ENCODE results near the gene ABI3.
"Not testable (repeated sequence)": the region's sequence is repeated elsewhere in the genome, so short reads cannot be mapped to it uniquely, and the experiment has no call there.

Gene ABI3, protein sequence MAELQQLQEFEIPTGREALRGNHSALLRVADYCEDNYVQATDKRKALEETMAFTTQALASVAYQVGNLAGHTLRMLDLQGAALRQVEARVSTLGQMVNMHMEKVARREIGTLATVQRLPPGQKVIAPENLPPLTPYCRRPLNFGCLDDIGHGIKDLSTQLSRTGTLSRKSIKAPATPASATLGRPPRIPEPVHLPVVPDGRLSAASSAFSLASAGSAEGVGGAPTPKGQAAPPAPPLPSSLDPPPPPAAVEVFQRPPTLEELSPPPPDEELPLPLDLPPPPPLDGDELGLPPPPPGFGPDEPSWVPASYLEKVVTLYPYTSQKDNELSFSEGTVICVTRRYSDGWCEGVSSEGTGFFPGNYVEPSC

DNA sequence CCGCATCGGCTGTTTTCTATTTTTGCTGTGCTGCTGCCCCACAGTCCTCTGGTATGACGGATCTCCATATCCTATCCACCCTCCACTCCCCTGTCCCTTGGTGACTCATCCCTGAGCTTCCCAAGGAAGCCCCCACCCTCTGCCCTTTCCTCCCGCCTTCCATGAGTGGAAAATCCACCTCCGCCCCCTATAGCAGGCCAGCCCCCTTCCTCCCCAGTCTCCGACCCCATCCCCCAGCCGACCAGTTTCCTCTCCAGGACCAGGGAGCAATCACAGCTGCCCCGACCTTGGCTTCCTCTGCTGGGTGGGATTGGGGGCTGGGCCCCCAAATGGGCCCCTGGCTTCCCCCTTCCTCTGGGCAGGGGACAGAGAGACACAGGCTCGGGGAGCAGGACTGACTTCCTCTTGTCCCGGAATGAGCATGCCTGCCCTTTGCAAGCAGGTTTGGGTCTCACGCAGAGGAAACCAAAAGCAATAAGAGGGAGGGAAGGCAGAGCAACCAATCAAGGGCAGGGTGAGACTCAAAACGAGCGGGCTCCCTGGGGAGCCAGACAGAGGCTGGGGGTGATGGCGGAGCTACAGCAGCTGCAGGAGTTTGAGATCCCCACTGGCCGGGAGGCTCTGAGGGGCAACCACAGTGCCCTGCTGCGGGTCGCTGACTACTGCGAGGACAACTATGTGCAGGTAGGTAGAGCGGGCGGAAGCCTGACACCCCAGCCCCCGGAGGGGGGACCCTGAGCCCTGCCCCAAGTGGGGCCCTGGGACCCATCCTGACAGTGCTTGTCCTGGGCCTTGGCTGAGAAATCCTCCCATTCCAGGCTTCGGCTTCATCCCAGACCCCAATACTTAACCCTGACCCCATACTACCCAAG lies at the start of gene ABI3, which contains the start of gene GNGT2:
Gene ABI3 (plus strand): TSS at position 550 of the 872 bp plus-strand sequence. CDS start 18 bp downstream, at position 568.
Gene GNGT2 (minus strand): TSS at position 417 of the 872 bp plus-strand sequence. CDS start 3,152 bp downstream, outside the sequence.
- DNase-seq (ENCODE audit: low spot score) = peak; percentile 40

DNA sequence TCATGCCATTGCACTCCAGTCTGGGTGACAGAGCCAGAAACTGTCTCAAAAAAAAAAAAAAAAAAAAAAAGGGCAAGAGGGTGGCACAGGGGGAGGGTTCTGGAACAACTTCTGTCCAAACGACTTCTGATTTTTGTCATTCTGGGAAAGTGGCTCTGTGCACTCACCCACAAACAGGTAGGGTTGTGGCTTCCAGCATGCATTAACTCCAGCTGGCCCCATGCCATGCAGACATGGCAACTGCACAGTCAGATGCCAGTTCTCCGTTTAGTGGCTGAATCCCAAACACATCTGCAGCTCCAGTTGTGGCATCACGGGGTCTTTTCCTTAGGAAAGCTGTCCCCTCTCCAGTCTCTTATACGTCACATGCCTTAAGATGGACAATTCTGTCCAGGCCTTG lies 47.6 kb upstream of the ABI3 start:
- DNase-seq (ENCODE audit: low spot score) = no peak

DNA sequence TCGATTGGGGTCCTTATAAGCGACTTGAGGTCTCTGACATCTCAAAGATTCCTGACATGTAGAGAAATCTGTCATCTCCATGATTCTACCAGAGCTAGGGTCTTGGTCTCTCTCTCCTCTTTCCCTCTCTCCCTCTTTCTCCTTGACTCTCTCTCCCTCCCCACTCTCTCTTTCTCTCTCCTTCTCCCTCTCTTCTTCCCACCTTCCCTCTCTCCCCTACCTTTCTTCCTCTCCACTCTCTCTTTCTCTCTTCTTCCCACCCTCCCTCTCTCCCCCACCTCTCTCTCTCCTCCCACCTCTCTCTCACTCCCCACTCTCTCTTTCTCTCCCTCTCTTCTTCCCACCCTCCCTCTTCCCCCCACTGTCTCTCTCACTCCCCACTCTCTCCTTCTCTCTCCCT lies 45.4 kb upstream of the ABI3 start:
- no peak for DNase-seq (ENCODE audit: low spot score)

DNA sequence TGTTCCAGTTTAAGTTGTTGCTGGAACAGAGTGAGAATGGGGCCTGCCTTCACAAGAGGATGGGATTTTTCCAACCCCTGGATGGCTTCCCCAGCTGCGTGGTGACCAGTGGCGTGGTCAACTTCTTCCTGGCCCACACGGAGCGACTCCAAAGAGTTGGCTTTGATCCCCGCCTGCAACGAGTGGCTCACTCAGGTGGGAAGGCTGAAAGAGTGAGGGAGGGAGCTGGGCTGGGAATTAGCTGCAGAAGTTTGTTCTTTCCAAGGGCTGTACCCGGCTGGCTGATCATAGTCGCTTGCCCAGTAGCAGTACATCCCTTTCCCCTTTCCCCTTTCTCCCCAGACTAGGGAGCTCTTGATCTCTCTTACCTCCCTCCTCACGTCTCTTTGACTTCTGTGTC lies 41.8 kb upstream of the ABI3 start:
- DNase-seq (ENCODE audit: low spot score) = no peak

DNA sequence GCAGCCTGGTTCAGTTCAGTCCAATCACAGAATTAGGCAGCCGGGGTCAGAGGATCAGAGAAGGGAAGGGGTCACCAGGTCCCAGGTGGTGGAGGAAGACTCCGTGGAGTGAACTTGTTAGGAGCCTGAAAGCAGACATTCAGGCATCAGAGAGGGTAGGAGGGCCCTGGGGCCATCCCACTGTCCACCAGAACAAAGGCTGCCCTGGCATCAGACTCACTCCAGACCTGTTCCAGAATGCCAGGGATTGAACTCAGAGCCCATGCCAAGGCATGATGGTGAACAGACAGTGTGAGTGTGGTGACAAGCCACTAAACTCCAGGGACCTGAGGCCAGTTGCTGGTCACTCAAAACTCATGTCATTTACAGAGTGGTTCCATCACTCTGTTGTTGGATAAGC lies 40.3 kb upstream of the ABI3 start:
- no peak for DNase-seq (ENCODE audit: low spot score)

DNA sequence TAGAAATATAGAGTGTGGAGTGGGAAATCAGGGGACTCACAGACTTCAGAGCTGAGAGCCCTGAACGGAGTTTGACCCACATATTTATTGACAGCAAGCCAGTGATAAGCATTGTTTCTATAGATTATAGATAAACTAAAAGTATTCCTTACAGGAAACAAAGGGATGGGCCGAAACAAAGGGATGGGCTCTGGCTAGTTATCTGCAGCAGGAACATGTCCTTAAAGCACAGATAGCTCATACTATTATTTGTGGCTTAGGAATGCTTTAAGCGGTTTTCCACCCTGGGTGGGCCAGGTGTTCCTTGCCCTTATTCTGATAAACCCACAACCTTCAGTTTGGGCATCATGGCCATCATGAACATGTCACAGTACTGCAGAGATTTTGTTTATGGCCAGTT lies 39.8 kb upstream of the ABI3 start:
- not testable (repeated sequence) for DNase-seq (ENCODE audit: low spot score)

DNA sequence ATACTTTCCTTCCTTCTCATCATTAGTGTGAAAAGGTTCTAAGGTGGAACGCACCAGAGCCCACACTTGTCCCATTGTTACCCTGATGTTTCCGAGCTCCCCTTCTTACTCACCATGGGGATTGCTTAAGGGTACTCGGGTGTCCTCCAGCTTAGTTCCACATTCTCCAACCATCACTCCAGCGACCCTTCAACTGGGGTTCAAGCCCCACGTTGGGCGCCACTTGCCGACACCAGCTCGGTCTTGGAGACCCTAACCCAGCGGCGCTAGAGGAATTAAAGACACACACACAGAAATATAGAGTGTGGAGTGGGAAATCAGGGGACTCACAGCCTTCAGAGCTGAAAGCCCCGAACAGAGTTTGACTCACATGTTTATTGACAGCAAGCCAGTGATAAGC lies 34.5 kb upstream of the ABI3 start:
- DNase-seq (ENCODE audit: low spot score) = not testable (repeated sequence)

DNA sequence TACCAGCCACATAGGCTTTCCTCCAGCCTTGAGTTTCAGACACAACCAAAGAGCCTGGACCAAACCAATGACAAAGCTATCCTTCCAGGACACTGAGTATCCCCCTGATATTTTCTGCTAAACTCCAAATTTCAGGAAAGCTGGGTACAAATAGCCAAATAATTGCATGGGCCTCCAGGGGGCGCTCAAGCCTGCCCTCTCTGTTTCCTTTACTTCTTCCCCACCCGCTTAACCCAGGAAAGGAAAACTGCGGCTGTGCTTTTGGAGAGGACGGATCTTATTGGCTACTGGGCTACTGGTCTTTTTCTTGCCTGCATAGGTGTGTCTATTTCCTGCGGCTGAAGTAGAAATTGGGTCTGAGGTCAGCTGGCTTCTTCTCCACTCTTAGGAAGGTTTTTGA lies 30.2 kb upstream of the ABI3 start:
- DNase-seq (ENCODE audit: low spot score) = peak; percentile 87

DNA sequence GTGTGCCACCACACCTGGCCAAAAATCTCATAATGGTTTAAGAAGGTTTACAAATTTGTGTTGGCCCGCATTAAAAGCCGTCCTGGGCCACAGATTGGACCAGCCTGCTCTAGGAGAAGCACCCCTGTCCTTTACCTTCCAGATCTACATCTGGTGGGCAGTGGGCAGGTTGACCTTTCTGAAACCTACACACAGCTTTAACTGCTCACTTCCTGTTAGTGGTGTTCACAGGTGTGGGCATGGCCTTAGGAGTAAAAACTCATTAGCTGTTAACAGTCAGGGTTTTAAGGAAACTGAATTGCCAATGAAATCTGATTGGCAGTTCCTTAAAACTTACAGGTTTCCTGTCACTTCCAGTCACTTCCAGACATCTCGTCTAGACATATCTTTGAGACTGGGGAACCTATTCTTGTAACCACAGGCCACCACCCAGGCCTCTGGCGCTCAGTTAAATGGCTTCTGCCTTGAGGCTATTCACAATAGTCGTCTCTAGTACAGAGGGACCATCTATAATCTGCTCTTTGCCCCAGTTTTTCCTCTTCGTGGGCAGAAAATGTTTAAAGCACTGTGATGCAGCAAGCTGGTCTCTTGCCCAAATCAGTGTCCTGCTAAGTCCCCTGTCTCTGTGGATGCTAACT lies 29.4 kb upstream of the ABI3 start:
- DNase-seq (ENCODE audit: low spot score) = no peak

DNA sequence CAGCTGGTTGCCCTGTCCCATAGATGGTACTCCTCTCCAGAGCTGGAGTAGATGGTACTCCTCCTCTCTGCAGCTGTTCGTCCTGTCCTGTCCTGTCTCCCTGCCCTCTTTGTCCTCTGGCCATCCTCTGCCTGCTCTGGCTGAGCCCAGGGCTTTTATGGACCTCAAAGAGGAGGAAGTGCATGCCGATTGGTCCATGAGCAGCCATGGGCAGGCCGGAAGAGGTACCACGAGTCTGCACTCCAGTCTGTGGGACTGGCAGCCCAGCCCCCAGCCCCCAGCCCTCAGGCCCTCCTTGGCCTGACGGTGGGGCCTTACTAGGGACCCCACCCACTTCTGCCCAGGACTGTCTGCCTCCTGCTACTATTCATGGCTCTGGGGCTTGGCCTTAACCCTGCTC lies 27.2 kb upstream of the ABI3 start:
- DNase-seq (ENCODE audit: low spot score) = no peak

DNA sequence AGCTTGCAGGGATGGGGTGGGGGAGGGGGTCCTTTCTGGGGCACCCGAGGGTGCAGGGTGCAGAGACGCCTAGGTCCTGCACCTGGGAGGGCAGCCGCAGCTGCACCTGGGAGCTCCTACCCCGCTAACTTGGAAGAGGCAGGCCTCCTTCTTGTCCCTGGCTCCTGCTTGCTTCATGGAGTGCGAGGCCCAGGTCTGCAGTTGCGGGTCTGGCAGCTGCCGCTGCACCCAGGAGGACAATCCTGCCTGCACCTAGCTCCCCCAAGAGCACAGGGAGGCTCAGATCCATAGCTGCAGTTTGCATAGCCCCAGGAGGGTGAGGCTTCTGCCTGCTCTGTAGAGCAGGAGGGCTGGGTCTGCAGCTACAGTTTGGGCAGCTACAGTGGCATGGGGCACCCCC lies 26.7 kb upstream of the ABI3 start:
- no peak for DNase-seq (ENCODE audit: low spot score)

DNA sequence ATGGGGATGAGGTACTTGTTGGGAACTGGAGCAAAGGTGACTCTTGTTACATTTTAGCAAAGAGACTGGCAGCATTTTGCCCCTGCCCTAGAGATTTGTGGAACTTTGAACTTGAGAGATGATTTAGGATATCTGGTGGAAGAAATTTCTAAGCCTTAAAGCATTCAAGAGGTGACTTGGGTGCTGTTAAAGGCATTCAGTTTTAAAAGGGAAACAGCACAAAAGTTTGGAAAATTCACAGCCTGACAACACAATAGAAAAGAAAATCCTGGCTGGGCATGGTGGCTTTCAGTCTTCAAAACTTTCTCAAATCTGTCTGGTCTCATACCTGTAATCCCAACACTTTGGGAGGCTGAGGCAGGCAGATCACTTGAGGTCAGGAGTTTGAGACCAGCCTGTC lies 26.0 kb upstream of the ABI3 start:
- DNase-seq (ENCODE audit: low spot score) = not testable (repeated sequence)

DNA sequence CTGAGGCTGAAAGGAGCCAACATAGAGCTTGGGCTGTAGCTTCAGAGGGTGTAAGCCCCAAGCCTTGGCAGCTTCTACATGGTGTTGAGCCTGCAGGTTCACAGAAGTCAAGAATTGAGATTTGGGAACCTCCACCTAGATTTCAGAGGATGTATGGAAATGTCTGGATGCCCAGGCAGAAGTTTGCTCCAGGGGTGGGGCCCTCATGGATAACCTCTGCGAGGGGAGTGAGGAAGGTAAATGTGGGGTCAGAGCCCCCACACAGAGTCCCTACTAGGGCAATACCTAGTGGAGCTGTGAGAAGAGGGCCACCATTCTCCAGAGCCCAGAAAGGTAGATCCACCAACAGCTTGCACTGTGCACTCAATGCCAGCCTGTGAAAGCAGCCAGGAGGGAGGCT lies 25.1 kb upstream of the ABI3 start:
- DNase-seq (ENCODE audit: low spot score) = not testable (repeated sequence)

DNA sequence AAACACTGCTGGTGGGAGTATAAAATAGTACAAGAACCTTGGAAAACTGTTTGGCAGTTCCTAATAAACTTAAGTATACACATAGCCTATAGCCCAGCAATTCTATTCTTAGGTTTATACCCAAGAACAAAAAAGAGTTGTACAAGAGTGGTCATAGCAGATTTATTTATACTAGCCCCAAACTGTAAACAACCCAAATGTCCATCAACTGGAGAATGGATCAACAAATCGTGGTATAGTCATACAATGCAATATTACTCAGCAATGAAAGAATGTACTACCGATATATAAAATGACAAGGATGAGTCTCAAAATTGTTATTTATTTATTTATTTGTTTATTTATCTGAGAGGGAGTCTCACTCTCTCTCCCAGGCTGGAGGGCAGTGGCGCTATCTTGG lies 23.2 kb upstream of the ABI3 start:
- no peak for DNase-seq (ENCODE audit: low spot score)

DNA sequence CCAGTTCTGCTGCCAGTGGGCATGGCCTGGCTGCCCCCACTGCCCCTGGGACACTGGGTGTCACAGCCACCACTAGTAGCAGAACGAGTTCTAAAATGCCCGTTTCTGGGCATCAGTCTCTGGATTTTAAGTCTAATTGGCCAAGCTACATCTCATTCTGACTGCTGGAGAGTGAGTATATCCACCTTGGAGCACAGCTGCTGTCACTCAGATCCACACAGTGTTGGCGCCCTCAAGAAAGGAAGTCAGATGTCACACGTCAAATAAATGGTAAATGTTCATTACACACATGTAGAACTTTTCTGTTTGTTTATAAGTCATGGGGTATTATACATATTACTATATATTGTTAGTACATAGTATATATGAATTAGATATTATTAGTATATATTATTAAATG lies 19.6 kb upstream of the ABI3 start:
- no peak for DNase-seq (ENCODE audit: low spot score)

DNA sequence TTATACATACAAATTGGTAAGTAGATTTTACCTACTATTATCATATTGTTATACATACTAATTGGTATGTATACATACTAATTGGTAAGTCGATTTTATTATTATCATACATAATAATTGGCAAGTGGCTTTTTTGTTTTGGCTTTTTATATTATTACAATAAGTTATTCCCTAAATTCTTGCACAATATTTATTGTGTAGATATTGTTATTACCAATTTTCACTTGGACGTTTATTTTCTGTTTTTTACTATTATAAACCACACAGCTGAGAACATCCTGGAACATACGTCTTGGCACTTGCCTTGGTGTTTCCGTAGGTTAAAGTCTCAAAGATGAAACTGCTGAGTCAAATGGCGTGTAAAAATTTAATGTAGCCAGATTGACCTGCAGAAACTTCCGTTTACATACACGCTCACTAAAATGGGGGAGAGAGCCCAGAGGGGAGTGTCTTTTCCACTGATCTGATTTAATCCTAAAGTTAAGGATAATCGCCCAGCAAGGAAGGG lies 19.0 kb upstream of the ABI3 start:
- no peak for DNase-seq (ENCODE audit: low spot score)

DNA sequence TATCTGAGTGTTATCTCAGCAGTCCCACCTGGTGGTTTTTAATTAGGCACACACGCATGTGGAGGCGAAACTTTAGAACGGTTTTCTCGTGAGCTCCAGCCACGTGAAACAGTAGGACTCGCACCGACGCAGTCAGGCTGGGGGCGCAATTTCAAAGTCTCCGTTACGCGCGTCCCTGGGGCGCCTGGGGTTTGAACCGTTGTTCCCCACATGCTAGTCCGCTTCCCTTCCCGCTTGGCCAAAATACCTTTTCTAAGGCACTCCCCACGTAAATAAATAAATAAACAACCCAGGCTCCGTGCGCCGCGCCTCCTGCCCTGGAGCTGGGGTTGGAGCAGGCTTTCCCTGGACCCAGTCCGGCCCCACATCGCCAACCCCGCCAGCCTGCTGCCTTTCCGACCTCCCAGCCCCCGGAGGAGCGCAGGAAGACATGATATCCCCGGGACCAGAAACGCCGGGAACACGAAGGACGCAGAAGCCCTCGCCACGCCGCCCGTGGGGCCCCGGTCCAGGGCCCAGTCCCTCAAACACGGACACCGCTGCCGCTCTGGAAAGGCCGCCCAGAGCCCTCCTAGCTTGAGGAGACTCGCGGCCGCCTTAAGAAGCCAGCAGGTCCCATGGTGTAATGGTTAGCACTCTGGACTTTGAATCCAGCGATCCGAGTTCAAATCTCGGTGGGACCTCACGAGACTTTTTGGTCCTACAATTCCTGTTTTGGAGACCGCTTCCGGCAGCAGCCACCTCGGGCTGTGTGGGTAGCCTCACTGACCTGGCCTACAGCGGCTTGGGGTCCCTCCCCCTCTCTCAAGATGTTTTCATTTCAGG lies 18.4 kb upstream of the ABI3 start:
- DNase-seq (ENCODE audit: low spot score) = peak; percentile 59

DNA sequence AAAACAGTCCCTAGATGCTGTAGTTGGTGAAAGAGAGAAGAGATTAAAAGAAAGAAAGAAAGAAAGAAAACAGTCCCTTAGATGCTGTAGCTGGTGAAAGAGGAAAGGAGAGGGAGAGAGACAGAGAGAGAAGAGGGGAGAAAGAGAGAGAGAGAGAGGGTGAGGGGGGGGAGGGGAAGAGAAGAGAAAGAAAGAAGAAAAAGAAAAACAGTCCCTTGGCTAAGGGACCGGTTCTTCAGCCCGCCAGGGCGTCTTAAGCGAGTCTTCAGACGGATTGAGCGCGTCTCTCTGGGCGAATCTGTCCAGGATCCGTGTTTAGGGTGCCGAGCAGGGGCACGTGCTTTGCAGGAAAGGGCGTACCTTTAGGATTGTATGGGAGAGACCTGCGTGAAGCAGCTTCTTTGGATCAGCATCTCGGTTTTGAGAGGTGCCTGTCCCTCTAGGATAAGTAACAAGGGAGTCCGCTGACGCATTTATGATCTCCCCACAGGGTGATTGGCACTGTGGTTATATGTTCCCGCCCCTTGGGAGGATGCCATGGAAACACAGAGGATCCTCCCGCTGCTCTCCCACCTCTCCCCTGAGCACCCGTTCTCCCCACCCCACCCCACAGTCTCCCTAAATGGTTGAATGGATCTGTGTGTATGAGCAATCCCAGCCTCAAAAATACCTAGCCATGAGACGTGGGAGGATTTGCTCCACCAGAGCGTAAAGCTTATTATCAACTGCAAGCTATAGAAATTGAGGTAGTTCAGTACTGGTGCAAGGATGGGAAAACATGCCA lies 16.8 kb upstream of the ABI3 start:
- peak; percentile 54 for DNase-seq (ENCODE audit: low spot score)

DNA sequence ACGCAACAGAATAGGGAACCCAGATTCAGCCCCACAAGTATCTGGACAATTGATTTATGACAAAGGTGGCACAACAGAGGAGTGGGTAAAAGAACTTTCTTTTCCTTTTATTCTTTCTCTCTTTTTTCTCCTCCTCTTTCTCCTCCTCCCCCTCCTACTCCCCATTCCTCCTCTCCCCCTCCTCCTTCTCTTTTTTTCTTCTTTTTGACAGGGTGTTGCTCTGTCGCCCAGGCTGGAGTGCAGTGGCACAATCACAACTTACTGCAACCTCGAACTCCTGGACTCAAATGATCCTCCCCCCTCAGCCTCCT lies 16.3 kb upstream of the ABI3 start:
- no peak for DNase-seq (ENCODE audit: low spot score)

DNA sequence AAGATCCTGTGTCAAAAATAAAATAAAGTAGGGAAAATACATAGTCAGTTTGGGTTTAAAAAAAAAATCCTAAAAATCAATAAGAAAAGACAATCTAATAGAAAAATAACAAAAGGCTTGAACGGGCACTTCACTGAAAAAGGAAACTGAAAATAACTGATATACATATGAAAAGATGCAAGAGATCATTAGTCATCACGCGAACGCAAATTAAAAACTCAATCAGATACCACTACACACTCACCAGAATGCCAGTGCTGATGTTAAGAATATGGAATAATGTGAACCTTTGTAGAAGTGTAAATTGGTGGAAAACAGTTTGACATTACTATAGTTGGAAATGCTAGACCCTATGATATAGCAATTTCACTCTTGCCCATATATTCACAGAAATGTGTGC lies 14.8 kb upstream of the ABI3 start:
- DNase-seq (ENCODE audit: low spot score) = no peak

DNA sequence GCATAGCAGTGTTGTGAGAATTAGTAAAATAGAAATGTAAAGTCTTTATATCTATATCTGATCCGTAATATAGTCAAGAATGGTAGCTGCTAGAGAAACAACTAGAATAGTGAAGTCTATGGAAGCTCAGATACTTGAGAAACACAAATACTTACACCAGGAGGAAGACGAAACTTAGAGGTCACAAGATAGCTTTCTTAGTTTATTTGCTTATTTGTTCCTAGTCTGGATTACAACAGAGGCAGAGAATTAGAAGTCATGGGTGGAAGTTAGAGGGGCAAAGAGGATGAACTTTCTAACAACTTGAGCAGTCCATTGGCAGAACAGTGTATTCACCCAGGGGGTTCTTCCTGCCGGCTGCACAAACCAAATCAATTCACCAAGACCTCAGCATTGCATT lies 14.0 kb upstream of the ABI3 start:
- no peak for DNase-seq (ENCODE audit: low spot score)
